SKM-1 (cell line): ENCODE data around the gene BIK.
"Not testable (repeated sequence)": the region's sequence is repeated elsewhere in the genome, so short reads cannot be mapped to it uniquely, and the experiment has no call there.

Source experiments
- DNase-seq: peaks from one replicate; lab custom pipeline; 2025; ENCODE audit not compliant: unreplicated experiment; lab: John Stamatoyannopoulos, UW

Gene BIK

DNA sequence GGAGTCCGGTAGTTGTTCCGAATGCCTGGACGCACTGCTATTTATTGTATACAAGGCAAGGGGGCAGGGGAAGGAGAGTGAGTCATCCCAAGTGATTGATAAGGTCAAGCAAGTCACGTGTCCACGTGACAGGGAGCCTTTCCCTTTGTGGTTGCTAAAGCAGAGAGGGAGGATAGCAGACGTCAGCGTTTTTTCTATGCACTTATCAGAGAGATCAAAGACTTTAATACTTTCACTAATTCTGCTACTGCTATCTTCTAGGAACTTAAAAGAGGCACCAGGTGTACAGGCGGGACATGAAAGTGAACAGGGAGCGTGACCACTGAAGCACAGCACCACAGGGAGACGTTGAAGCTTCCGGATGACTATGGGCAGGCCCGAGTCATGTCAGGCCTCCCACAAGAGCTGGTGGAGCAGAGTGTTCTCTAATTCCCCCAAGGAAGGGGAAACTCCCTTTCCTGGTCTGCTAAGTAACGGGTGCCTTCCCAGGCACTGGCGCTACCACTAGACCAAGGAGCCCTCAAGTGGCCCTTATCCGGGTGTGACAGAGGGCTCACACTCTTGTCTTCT, 6.4 kb upstream of the BIK start:
- DNase-seq = not testable (repeated sequence)

DNA sequence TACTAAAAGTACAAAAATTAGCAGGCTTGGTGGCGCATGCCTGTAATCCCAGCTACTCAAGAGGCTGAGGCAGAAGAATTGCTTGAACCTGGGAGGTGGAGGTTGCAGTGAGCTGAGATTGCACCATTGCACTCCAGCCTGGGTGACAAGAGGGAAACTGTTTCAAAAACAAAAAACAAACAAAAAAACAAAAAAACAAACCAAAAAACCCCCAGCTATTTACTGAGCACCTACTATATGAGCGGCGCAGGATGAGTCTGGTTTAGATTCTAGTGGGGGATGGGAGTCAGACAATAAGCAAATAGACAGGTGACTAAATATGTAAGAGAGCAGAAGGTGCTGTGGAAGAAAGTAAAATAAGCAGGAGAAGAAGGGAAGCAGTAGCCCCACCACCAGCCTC, 5.6 kb upstream of the BIK start:
- DNase-seq = not testable (repeated sequence)

DNA sequence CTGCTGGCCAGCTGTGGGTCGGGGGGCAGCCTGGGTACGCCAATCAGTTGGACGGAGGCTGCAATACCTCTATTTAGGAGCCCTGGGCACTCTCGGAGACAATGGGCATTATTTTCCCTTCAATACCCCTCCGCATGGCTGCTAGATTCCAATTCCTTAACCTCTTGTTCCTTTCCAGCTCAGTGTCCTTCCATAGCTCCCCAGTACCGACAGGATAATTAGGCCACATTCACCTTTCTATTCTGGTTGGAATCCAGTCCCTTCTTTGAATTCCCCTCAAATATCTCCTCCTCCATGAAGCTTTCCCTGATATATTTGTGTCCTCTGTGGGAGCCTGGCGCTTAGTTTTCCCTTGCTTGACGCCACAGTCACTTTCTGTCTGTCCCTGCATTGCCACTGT, 4.2 kb upstream of the BIK start:
- no peak for DNase-seq

DNA sequence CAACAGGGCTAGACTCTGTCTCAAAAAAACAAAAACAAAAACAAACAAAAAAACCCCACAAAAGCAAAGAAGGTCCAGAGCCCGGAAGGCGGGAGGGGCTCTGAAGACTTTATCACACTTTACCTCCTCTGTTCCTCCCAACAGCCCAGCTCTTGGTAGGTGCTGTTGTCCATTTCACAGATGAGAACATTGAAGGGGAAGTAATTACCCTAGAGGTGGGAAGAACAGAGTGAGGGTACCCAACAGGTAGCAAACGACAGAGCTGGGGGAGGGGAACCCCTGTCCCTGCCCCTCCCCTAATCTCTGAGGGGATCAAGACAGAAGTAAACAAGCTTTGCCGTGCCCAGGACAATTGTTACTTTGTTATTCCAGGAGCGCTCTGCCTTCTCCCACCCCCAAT, 1.0 kb upstream of the BIK start:
- DNase-seq = no peak

DNA sequence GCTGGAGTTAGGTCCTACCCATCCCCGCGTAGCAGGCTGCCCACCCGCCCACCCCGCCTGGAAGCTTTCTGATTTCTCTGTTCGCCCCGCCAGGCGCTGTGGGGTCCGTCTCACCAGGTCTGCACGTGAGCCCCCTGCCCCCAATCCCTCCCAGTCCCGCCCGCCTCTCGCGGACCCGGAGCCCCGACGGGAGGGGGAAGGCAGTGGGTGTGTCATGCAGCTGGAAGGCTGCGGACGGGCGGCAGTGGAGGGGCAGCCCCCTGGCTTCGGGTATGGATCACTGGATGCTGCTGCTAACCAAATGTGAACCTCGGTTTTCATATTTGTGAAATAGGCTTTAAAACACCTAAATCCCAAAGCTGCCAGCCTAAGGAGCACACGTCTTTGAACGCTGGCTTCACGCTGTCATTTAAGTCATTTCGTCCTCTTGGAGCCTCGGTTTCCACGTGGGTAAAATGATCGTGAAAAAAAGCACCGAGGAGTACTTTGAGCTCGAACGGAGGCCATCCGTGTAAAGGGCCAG, 568 bp upstream of the BIK start:
- DNase-seq = peak; percentile 77

DNA sequence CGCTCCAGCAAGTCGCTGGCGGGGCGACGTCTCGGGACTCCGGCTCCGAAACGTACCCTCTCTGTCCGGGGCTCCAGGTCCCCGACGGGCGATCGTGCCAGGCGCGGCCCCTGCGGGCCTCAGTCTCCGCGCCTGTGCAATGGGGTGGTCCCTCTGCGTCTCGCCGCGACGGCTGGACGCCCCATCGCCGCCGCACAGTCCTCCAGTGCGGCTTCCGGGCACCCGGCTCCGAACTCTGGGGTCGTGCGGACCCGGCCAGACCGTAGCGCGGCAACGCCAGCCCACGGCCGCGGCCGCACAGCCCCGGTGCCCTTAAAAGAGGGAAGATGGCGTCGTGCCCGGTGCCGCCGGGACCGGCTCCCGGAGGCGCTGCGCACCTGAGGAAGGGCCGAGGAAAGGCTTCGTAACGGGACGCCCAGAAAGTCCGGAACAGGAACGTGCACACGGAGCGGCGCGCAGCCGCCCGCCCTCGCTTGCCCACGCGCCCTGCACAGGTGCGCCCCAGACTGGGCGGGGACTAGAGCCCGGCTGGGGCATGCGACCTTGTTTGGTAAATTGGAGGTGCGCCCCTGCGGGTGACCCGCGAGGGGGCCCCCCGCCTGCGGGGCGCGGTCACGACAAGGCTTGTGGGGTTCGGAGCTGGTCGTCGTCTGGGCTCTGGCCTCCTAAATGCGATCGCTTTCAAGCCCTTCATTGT, 525 bp downstream of the BIK start:
- DNase-seq = no peak

DNA sequence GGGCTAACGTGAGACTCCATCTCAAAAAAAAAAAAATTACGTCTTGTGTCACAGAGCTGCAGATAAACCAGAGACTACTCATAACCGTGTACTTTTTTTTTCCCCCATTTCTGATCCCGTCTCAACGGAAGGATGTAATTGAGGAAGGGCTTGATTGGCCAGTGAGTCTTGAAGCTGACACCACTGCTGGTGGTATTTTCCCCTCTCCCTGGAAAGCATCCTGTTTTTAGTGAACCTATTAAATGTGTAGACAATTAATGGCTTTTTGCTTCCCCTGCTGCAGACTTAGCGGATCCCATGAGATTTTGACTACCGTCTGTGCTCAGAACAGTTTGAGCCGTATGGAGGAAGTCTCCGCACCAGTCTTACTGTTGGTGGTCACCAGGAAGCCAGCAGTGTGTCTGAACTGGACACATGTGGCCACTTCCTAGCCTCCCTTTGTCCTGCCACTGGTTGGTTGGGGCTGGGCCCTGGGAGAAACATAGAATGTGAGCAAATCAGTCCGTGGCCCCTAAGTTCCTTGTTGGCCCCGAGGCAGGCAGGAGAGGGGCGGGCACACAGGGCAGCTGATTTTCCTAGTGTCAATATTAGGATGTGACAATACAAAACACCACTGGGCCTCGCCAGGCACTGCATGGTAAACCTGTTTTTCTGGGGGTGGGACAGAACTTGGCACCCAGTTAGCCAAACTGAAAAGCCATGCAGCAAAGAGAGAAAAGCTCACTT, 3.1 kb downstream of the BIK start:
- no peak for DNase-seq

DNA sequence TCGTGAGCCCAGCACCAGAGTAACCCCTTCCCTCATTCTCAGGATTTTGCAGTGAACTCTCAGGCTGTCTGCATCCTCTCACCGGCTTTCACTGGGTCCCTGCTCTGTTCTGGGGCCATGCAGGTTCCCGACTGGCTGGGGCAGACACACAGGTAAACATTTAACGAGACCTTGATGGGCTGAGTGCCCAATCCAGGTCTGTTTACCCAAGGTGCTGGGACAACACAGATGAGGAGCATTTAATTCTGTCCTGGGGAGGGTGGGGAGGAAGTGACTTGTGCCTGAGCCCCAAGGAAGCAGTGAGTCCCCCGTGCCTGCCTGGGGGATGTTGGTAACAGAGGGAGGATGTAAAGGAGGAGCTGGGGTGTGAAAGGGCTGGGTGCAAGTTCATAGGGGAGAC, 4.4 kb downstream of the BIK start:
- DNase-seq = no peak

DNA sequence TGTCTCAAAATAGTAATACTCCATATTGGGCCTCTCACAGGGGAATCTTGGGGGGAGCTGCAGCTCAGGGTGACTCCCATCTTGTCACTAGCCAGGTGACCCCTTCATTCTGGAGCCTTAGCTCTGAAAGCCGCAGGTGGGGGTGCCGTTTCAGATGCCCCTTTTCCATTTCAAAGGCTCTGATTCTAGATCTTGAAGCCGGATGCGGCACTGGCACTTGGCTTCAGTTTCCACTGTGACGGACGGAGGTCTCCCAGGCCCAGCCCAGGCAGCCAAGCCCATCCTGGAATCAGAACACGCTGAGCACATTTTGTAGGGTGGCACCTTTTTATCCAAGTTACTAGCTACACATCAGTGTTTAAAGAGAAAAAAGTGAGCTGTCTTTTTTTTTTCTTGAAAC, 6.4 kb downstream of the BIK start:
- no peak for DNase-seq

DNA sequence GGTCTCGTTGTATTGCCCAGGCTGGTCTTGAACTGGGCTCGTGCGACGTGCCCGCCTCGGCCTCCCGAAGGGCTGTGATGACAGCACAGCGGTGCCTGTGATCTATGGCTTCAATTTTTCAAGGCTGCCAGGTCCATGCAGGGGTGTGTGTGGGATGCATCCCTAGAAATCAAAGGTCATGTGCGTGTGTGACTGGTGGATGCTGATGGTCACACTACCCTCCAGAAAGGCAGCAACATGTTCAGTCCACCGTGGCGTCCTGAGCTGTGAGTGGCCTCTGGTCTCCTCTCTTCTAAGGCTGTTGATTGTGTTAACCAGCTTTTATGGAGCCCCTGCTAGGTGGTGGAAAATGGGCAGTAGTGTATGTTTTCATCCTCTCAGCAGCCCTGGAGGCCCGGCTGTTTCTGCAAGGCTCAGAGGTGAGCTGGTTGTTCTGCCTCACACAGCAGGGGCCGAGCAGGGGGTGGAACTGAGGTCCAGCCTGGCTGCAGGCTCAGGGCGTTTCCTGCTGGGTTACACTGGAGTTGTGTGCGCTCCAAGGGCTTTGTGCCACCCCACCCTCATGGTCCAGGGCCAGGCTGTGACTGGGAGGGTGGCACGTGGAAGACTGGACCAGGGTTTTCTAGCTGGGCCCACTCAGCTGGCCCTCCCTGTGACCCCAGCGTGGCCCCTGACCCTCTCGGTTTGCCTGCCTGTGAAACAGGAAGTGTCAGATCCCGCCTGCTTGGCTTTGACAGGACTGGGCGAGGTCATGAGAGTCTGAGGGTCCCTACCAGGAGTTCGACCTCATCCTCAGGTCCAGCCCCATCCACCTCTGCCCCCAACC, 7.7 kb downstream of the BIK start:
- no peak for DNase-seq

DNA sequence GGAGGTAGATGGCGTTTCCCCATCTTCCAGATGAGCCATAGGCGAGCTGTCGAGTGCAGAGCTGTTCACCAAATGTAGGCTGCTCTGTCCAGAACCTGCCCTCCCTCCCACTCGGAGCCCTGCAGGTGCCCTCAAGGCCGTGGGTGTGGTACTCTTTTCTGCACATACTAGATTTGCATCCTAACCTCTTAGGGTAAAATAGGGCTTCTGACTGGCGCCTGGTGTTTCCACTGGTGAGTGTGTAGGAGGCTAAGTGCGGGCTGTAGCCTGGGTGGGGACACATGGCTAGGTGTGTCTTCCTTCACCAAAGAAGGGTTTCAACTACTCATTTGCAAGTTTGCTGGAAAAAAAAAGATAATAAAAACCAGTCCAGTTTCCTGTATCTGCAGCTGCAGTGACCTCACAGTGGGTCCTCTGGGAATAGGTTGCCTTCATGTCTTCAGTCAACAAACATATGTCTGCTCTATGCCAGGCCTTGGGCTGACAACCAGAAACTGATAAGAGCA, 8.5 kb downstream of the BIK start:
- no peak for DNase-seq

DNA sequence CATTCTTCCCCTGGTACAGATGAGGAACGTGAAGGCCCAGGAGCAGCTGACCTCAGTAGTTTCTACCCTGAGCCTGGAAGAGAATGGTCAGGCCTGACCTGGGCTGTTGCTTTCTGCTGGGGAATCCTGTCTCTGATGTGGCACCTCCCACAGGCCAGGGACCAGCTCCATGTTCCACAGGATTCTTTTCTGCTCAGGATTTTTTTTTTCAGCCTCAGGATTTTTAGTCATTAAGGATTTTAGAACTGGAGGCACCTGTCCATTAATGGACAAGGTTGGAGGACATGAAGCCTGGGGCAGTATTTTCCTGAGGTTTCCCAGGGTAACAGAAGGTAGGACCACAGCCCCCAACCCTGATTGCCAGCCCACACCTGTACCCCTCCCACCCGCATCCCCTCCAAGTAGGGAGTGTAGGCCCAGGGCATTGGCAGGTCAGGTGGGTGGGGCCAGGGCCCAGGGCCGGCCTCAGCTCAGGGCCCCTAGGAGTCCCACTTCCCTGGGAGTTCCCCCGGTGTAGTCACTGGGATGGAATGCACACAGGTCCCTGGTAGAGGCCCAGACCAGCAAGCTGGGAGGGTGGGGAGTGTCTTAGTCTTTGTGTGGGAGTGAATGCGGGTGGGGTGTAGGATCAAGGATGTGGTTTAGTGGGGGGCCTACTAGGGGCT, 16.1 kb downstream of the BIK start:
- DNase-seq = no peak

DNA sequence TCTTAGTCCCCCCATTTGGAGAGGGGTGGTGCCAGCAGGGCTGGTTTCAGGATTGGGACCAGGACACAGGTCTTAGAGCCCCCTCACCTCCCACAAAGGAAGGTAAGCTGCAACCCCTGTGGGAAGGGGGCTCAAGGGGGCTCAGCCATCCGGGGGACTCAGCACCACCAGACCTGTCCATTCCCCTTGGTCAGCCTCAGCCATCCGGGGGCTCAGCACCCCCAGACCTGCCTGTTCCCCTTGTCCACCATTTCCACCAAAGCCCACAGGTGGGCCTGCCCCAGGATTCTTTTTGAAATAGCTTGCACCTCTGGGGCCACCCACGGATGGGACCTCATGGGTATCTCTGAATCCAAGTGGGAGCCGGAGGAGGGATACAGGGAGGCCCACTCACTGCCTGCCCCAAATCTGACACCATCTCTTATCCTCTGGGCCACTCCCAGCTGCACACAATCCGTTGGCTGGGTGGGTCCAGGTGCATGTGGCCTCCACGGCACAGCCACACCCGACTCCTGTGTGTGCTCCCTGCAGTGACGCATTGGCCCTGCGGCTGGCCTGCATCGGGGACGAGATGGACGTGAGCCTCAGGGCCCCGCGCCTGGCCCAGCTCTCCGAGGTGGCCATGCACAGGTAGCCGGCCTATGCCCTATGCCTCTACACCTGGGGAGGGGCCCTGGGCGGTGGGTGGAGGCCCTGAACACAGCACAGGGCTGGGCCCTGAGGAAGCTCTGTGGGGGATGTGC, 16.8 kb downstream of the BIK start:
- no peak for DNase-seq

DNA sequence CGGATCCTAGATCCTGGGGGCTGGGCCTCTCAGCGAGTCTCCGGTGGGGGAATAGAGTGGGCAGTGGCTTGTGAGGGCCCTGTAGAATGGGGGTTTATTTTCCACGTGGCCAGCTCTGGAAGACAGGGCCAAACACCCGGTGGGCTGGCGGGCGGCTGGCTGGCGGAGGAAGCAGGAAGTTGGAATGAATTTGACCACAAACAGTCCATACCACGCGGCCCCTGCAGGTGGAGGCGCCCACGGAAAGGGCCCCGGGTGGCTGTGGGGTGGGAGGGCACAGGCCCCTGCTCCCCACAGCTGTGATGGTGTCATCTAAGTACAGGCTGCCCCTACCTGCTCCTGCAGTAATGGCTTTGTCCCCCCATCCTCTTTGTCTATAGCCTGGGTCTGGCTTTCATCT, 17.6 kb downstream of the BIK start:
- no peak for DNase-seq

DNA sequence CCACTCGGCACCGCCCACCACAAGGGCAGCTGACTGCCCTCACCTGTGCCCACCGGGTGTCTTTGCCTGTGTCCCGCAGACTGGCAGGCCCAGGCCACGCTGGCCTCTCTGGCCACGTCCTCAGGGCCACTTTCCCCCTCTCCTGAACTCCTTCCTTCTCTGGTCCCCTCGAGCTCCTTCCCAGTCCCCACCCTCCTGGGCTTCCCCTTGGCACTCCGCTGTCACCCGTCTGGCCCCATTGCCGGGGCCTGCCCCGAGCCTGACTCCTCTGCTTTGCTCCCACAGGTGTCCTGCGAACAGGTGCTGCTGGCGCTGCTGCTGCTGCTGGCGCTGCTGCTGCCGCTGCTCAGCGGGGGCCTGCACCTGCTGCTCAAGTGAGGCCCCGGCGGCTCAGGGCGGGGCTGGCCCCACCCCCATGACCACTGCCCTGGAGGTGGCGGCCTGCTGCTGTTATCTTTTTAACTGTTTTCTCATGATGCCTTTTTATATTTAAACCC, 18.4 kb downstream of the BIK start:
- DNase-seq = no peak

DNA sequence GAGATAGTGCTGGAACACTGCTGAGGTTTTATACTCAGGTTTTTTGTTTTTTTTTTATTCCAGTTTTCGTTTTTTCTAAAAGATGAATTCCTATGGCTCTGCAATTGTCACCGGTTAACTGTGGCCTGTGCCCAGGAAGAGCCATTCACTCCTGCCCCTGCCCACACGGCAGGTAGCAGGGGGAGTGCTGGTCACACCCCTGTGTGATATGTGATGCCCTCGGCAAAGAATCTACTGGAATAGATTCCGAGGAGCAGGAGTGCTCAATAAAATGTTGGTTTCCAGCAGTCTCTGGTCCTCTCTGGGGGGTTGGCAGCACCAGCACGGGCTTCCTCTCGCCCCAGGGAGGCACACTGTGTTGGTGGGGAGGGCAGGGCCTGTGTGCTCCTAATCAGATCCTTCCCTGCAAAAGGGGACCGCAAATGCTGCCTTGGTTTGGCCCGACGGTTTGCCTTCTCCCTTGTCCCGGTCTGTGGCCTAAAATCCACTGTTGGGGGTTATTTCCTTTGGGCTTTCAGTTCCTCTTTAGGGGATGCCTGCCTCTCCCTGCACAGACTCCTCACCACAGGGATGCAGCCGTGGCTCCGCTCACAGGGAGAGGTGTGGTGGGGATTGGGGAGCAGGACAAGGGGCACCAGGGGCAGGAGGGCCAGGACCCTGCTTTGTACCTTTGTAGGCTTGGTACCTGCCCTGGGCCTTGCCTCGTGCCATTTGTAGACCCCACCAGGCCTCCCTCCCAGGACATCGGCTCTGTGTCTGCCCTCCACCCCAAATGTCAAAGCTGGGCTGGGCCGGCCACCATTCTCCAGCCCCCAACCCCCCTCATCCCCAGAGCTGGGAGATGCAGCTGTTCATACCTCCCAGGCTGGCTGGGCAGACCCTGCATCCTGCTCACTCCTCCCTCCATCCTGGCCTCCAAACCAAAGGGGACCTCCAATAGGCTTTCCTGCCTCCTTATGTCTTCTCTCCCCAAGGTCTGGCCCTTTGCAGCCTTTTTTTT, 19.2 kb downstream of the BIK start:
- no peak for DNase-seq

DNA sequence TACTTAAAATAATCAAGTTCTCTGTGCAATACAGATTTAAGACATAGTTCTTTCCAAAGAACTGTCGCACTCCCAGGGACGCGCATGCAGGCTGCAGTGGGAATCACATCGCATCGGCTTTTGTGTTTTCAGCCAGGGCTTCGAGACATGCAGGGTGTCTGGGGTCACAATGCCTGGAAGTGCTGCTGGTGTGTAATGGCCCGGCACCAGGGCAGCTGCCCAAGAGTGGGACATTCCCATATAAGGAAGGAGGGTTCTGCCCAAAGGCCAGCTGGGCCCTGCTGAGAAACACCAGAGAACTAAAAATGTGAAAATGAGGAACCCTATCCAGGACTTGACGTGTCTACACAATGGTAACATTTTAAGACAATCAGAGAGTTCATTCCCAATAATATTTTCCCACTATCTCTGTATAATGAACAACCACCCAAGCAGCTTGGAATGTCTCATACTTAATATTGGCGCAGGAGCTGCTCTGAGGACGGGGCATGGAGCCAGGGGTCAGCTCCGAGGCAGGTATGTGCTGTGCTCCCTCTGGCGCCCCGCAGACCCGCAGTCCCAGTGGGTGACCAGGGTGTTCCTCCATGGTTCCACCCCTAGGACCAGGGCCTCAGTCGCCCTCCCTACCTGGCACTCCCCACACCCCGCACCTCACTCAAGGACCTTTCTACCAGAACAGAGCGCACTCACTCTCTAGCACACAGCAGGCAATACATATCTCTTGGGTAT, 21.4 kb downstream of the BIK start:
- DNase-seq = no peak

DNA sequence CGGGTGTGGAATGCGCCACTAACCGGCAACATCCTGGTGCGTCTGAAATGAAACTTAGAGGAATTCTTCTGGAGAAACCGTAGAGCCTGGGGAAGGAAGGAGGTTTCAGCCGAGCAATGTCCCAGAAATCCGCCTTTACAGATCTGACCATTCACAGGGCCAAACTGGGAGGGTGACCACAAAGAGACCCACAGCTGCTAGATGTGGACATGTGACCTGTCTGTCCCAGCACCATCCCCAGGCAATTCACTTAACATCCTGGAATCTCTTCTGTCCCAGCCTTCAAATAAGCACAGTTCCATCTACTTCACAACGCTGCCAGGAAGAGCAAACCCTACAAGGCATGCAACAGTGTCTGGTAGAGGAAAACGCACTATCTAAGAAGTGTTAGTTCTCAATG, 22.9 kb downstream of the BIK start:
- DNase-seq = no peak
